Right lobe of liver (tissue), 4 donors: ENCODE measurements around the gene ANKS1B.

Experiments
- POLR2A ChIP-seq: fragments of 450-650 bp; IDR thresholded peaks from one replicate; pipeline ENCODE4 v1.6.1; 2017; ENCODE audit warnings: antibody characterized with exemption, mild to moderate bottlenecking
- TF ChIP-seq, protein P1 (sequence below), 4 donors: fragments of 200-600 bp in 3 of 4; fragments of 450-650 bp in 1 of 4; IDR thresholded peaks; one replicate each; pipeline versions ENCODE4 v1.5.1 to v1.8.0; 2016 to 2022; ENCODE audit warnings: antibody characterized with exemption in 4 of 4, mild to moderate bottlenecking in 2 of 4
- donor health status: DM: no; HTN: no; CAD: no.
- donor health status: DM: no; HTN: no; CAD: no.
- donor health status: DM: no; HTN: yes; CAD: no.

DNA sequence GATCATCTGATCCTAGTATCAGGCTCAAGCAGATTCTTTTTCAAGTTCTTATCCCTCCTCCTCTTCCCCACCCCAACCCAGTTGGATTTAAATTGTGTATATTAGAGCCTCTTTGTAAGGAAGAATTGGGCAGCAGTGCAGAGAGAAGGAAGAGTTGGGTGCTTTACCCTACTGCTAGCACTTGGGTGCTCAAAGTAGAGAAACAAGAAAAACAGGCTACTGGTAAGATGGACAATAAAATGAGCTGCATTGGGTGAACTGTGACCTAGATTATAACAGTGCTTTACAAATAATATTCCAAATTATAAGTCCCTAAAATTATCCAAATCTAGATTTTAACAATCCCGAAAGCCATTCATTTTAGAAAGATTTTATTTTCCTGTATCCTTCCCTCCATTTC lies 700.6 kb downstream of the ANKS1B start:
- TF ChIP-seq, protein P1, sequence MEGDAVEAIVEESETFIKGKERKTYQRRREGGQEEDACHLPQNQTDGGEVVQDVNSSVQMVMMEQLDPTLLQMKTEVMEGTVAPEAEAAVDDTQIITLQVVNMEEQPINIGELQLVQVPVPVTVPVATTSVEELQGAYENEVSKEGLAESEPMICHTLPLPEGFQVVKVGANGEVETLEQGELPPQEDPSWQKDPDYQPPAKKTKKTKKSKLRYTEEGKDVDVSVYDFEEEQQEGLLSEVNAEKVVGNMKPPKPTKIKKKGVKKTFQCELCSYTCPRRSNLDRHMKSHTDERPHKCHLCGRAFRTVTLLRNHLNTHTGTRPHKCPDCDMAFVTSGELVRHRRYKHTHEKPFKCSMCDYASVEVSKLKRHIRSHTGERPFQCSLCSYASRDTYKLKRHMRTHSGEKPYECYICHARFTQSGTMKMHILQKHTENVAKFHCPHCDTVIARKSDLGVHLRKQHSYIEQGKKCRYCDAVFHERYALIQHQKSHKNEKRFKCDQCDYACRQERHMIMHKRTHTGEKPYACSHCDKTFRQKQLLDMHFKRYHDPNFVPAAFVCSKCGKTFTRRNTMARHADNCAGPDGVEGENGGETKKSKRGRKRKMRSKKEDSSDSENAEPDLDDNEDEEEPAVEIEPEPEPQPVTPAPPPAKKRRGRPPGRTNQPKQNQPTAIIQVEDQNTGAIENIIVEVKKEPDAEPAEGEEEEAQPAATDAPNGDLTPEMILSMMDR (IDR thresholded peaks at IDR 0.05): no peak
- TF ChIP-seq POLR2A: no peak
